Mucosa of rectum (tissue), 2 donors: Measurements from ENCODE around the gene SLC15A5.

ENCODE experiments used
- H3K27ac ChIP-seq, 2 donors: one replicate each; pipeline ENCODE4 v1.7.0; 2013; ENCODE audit warnings: inconsistent platforms in 2 of 2, low read depth in 2 of 2, low read length in 2 of 2
- H3K27me3 ChIP-seq, 2 donors: one replicate each; pipeline ENCODE4 v1.7.0; 2013; ENCODE audit warnings: low read length in 2 of 2; ENCODE audit not compliant: control insufficient read depth in 2 of 2, insufficient read depth in 2 of 2
- H3K36me3 ChIP-seq, 2 donors: one replicate each; pipeline ENCODE4 v1.7.0; 2013; ENCODE audit warnings: low read length in 2 of 2; ENCODE audit not compliant: control insufficient read depth in 2 of 2, insufficient read depth in 2 of 2
- H3K4me1 ChIP-seq, 2 donors: one replicate each; pipeline ENCODE4 v1.7.0; 2013; ENCODE audit warnings: low read length in 2 of 2, mild to moderate bottlenecking in 1 of 2; ENCODE audit not compliant: control insufficient read depth in 2 of 2, insufficient read depth in 2 of 2
- H3K4me3 ChIP-seq, 2 donors: one replicate each; pipeline ENCODE4 v1.7.0; 2013; ENCODE audit warnings: low read length in 2 of 2
- H3K9ac ChIP-seq, 2 donors: one replicate each; pipeline ENCODE4 v1.7.0; 2013; ENCODE audit warnings: low read length in 2 of 2, low read depth in 1 of 2, mild to moderate bottlenecking in 1 of 2
- H3K9me3 ChIP-seq, 2 donors: one replicate each; pipeline ENCODE4 v1.7.0; 2013; ENCODE audit warnings: low read length in 2 of 2; ENCODE audit not compliant: control insufficient read depth in 2 of 2
- donor health status: healthy.
- donor health status: Normal muscosa, but diverticular disease.

The SLC15A5 gene

GRCh38 chr12:16269946-16270345 is 7.5 kb downstream of the SLC15A5 start:
- H3K36me3 ChIP-seq = no peaks in the 10 kb centered on the region
- H3K27me3 ChIP-seq = no peaks in the 10 kb centered on the region
- H3K27ac ChIP-seq = no peak overlapping the region
- H3K4me3 ChIP-seq = no peak overlapping the region
- H3K9me3 ChIP-seq = no peaks in the 10 kb centered on the region
- no peak overlapping the region for H3K9ac ChIP-seq
- H3K4me1 ChIP-seq = no peaks in the 10 kb centered on the region

- H3K27ac ChIP-seq = no peak overlapping the region
- no peak overlapping the region for H3K4me3 ChIP-seq
- no peaks in the 10 kb centered on the region for H3K4me1 ChIP-seq
- H3K27me3 ChIP-seq = no peaks in the 10 kb centered on the region
- no peaks in the 10 kb centered on the region for H3K9me3 ChIP-seq
- H3K36me3 ChIP-seq = no peaks in the 10 kb centered on the region
- no peak overlapping the region for H3K9ac ChIP-seq
Observed at GRCh38 chr12:16266085-16266484, 11.4 kb downstream of the SLC15A5 start.

- no peaks in the 10 kb centered on the region for H3K4me1 ChIP-seq
- H3K4me3 ChIP-seq = no peak overlapping the region
- H3K9ac ChIP-seq = no peak overlapping the region
- H3K36me3 ChIP-seq = no peaks in the 10 kb centered on the region
- no peaks in the 10 kb centered on the region for H3K27me3 ChIP-seq
- H3K9me3 ChIP-seq = no peaks in the 10 kb centered on the region
- no peak overlapping the region for H3K27ac ChIP-seq
Observed at GRCh38 chr12:16261944-16262475, 15.5 kb downstream of the SLC15A5 start.

- no peak overlapping the region for H3K4me3 ChIP-seq
- no peaks in the 10 kb centered on the region for H3K27me3 ChIP-seq
- H3K9me3 ChIP-seq = no peaks in the 10 kb centered on the region
- H3K4me1 ChIP-seq = no peaks in the 10 kb centered on the region
- H3K36me3 ChIP-seq = no peaks in the 10 kb centered on the region
- no peak overlapping the region for H3K9ac ChIP-seq
- H3K27ac ChIP-seq = no peak overlapping the region
Observed at GRCh38 chr12:16260206-16260605, 17.3 kb downstream of the SLC15A5 start.

- H3K27me3 ChIP-seq = no peaks in the 10 kb centered on the region
- H3K9ac ChIP-seq = no peak overlapping the region
Observed at GRCh38 chr12:16258963-16259362, 18.5 kb downstream of the SLC15A5 start.

GRCh38 chr12:16246264-16246663 is 31.2 kb downstream of the SLC15A5 start:
- Histone ChIP-seq H3K9me3 (no peaks in the 10 kb centered on the region), H3K9ac (no peak overlapping the region), H3K27ac (no peak overlapping the region), H3K4me3 (no peak overlapping the region), H3K27me3 (no peaks in the 10 kb centered on the region), H3K36me3 (no peaks in the 10 kb centered on the region), H3K4me1 (peaks cover 0 to 2% of the 10 kb centered on the region in 2 donors)

More at GRCh38 chr12:16258963-16259362, 18.5 kb downstream of the SLC15A5 start:
- H3K4me3 ChIP-seq = no peak overlapping the region
- no peak overlapping the region for H3K27ac ChIP-seq
- H3K4me1 ChIP-seq = no peaks in the 10 kb centered on the region
- no peaks in the 10 kb centered on the region for H3K36me3 ChIP-seq
- H3K9me3 ChIP-seq = no peaks in the 10 kb centered on the region

- H3K27me3 ChIP-seq = no peaks in the 10 kb centered on the region
- H3K4me3 ChIP-seq = no peak overlapping the region
- no peaks in the 10 kb centered on the region for H3K36me3 ChIP-seq
- H3K4me1 ChIP-seq = peaks cover 0 to 2% of the 10 kb centered on the region in 2 donors
- H3K9me3 ChIP-seq = no peaks in the 10 kb centered on the region
- peak overlapping the region in 1 of 2 donors; percentile 74 for H3K27ac ChIP-seq
- H3K9ac ChIP-seq = no peak overlapping the region
Observed at GRCh38 chr12:16245209-16245608, 32.3 kb downstream of the SLC15A5 start.

- Histone ChIP-seq H3K9ac (no peak overlapping the region), H3K27ac (no peak overlapping the region), H3K36me3 (no peaks in the 10 kb centered on the region), H3K27me3 (no peaks in the 10 kb centered on the region), H3K9me3 (no peaks in the 10 kb centered on the region), H3K4me1 (peaks cover 0 to 2% of the 10 kb centered on the region in 2 donors), H3K4me3 (no peak overlapping the region)
Observed at GRCh38 chr12:16243487-16244412, 33.7 kb downstream of the SLC15A5 start.

DNA sequence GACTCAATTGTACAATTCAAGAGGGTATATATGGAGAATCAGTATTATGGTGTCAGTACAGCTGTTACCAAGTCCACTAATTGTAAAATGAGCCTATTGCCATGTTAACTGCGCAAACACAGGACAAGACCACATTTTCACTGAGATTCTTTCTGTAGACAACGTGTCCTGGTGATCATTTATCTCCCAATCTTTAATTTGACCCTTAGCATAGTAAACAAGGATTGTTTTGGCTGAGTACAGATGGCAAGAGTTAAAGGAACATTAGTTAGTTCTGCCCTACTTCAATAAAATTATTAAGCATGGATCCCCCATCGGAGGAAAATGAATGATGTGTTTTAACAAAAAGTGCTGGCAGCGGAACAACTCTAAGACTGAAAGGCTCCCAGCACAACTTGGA is 36.1 kb downstream of the SLC15A5 start:
- Histone ChIP-seq H3K36me3 (no peaks in the 10 kb centered on the region), H3K27ac (no peak overlapping the region), H3K9ac (no peak overlapping the region), H3K4me1 (peaks cover 0 to 2% of the 10 kb centered on the region in 2 donors), H3K9me3 (no peaks in the 10 kb centered on the region), H3K4me3 (no peak overlapping the region), H3K27me3 (no peaks in the 10 kb centered on the region)

- Histone ChIP-seq H3K36me3 (no peaks in the 10 kb centered on the region), H3K4me3 (no peak overlapping the region), H3K27ac (no peak overlapping the region), H3K9me3 (no peaks in the 10 kb centered on the region), H3K27me3 (no peaks in the 10 kb centered on the region), H3K4me1 (no peaks in the 10 kb centered on the region), H3K9ac (no peak overlapping the region)
Observed at GRCh38 chr12:16238661-16239060, 38.8 kb downstream of the SLC15A5 start.
